GM13976 (cell line): ENCODE results near the gene ARHGAP26.

Source experiments
- DNase-seq: peaks from one replicate; pipeline ENCODE4 v3.0.0; 2012; ENCODE audit warnings: low spot score
- in situ Hi-C: fragments of 300-500 bp; cut with MboI; formaldehyde crosslinking; loops from one replicate; pipeline ENCODE4 v1.12.0; 2022; ENCODE audit warnings: low sequenced_read_pairs, mixed read lengths, inconsistent platforms; ENCODE audit not compliant: unreplicated experiment
- TF ChIP-seq, protein P1 (sequence below): IDR thresholded peaks from 2 replicates; pipeline ENCODE4 v1.5.1; 2012; ENCODE audit warnings: borderline replicate concordance, mild to moderate bottlenecking; ENCODE audit not compliant: insufficient read depth; ENCODE audit errors: extremely low read depth, missing control alignments, control extremely low read depth

Gene ARHGAP26

DNA sequence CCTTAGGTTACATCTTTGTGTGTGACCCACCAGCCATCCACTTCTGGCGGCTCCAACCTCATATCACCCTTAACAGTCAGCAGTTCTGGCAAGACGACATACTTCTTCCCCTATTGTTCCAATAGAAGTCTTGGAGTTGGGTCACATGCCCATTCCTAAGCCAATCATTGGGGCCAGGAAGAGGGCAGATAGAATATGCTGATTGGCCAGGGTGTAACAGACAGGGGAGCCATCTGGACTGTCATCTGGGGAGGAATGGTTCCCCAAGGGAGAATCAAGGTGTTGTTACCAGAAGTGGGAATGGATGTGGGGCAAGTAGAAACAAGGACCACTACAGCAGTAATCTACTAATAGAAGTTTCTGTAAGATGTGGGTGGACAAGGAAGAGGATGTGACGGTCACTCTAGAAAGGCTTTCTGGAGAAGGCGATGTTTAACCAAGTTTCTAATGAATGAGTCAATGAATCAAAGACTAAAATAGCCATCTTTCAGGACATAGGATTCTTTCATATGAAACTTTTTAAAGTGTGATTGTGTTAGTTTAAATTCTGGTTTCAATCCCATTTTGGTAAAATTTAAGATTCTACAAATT, 200.4 kb downstream of the ARHGAP26 start:
- in situ Hi-C loops: no loop called here
- TF ChIP-seq, protein P1, sequence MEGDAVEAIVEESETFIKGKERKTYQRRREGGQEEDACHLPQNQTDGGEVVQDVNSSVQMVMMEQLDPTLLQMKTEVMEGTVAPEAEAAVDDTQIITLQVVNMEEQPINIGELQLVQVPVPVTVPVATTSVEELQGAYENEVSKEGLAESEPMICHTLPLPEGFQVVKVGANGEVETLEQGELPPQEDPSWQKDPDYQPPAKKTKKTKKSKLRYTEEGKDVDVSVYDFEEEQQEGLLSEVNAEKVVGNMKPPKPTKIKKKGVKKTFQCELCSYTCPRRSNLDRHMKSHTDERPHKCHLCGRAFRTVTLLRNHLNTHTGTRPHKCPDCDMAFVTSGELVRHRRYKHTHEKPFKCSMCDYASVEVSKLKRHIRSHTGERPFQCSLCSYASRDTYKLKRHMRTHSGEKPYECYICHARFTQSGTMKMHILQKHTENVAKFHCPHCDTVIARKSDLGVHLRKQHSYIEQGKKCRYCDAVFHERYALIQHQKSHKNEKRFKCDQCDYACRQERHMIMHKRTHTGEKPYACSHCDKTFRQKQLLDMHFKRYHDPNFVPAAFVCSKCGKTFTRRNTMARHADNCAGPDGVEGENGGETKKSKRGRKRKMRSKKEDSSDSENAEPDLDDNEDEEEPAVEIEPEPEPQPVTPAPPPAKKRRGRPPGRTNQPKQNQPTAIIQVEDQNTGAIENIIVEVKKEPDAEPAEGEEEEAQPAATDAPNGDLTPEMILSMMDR: no peak
- DNase-seq: no peak

DNA sequence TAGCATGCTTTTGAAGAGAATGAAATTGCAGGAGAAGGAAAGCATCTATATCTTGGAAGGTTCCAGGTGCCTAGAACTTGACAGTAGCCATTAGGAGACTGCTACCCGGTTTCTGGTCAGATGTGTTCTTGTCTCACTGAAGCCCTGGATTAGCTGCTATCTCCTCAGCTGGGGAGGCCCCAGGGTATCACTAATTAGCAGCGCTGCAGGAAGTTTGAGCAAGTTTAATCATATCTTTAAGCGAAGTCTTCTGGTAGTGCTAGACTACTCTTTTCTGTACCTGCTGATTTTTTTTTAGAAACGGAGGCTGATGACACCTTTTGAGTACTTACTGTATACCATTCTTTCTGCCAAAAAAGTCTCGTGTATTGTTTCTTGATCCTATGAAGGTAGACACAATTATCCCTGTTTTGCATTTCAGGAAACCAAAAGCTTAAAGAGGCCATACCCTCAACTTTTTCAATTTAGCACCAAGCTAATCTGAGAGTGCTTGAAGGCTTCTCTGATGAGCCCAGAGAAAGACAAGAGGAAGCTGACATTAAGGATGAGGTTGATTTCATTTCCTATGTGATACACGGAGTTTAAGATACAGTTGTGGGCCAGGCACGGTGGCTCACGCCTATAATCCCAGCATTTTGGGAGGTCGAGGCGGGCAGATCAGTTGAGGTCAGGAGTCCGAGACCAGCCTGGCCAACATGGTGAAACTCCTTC, 201.3 kb downstream of the ARHGAP26 start:
- DNase-seq: no peak
- in situ Hi-C loops: no loop called here
- TF ChIP-seq, protein P1: no peak

DNA sequence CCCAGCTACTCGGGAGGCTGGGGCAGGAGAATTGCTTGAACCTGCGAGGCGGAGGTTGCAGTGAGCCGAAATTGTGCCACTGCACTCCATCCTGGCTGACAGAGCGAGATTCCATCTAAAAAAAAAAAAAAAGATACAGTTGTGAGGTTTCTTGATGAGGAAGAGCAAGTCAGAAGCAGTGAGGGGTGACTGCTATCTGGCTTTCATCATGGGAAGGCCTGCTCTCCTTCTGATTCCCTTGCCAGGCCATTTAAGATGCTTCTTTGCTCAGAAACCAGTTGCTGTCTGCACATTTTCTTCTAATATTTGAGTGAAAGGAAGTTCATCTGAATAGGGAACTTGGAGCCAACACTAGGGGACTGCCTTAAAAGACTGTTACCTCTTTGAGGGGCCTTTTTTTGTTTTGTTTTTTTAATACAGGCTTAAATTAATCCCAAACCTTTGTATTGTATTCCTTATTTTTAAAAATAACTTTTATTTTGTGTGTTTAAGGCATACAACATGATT, 201.9 kb downstream of the ARHGAP26 start:
- DNase-seq: no peak
- TF ChIP-seq, protein P1: no peak
- in situ Hi-C loops: no loop called here

DNA sequence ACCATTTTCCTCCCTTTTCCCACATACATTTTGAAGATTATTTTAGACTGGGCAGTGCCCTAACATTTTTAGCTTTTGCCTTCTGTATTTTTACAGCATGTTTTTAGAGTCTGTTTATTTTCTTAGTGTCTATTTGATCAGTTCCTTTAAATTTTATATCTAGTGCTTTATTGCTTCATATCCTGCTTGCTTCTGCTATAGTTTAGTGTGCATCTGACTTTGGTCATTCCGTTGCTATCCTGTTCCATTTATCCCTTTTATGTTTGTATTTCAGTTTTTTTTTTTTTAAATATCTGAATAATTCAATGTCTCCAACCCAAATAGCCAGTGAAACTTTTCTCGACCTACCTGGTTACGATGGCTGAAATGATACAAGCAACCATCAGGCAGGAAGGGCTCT, 203.8 kb downstream of the ARHGAP26 start:
- in situ Hi-C loops: no loop called here
- no peak for DNase-seq
- TF ChIP-seq, protein P1: no peak

DNA sequence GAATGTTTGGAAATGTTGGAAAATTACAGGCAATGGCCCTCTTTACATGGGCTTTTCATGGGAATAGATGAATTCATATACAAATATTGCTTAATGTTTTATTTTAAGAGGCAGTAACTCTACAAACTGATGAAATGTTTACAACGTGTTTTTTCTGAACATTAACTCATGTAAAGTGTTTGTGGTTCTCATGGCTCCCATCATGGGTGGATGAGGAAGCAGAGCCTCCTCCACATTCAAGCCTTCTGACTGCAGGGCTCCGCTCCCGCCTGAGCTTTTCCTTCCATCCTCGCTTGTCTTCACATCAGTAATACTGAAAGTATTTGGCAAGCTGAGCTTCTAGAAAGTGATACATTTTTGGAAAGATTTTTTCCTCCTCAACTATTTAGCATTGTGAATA, 204.2 kb downstream of the ARHGAP26 start:
- in situ Hi-C loops: no loop called here
- TF ChIP-seq, protein P1: no peak
- DNase-seq: no peak

DNA sequence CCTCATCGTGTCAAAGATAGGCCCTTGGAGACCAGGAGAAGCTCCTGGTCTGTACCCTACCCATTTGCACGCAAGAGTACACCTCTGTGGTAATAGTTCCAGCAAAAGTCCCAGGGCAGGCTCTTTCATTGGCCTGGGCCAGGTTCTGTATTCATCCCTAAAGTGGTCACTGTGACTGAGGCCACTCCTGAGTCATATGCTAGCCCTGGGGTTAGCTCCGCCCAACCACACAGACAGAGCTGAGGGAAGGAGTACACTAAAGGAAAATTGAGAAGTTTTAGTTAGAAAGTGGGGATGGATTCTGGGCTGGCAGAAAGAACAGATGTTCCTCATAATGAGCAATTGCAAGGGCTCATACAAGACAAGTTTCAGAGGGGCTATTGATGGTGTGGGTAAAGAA, 206.7 kb downstream of the ARHGAP26 start:
- no peak for DNase-seq
- in situ Hi-C loops: no loop called here

More for the DNA sequence above, 206.7 kb downstream of the ARHGAP26 start:
- TF ChIP-seq, protein P1: no peak
